GM23248 (cell line): Measurements from ENCODE around the gene HMMR.

ENCODE experiments used
- EZH2 ChIP-seq: fragments of 200-600 bp; sonication (generic); IDR thresholded peaks from 2 replicates; pipeline ENCODE4 v1.6.1; 2018; ENCODE audit warnings: antibody characterized with exemption, mild to moderate bottlenecking; ENCODE audit not compliant: insufficient read depth, poor library complexity, severe bottlenecking
- EZH2phosphoT487 ChIP-seq: fragments of 200-600 bp; sonication (generic); IDR thresholded peaks from 2 replicates; pipeline ENCODE4 v1.6.1; 2018; ENCODE audit warnings: antibody characterized with exemption, moderate library complexity, mild to moderate bottlenecking, low read depth; ENCODE audit not compliant: insufficient read depth

DNA sequence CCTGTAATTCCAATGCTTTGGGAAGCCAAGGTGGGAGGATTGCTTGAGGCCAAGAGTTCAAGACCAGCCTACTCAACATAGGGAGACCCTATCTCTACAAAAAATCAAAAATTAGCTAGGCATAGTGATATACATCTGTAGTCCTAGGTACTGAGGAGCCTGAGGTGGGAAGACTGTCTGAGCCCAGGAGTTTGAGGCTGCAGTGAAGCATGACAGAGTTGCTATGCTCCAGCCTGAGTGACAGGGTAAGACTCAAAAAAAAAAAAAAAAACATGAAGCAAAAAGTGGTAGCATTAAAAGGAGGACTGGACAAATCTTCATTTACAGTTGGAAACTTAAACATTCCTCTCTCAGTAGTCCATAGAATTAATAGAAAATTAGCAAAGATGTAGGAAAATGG is 13.2 kb upstream of the HMMR start:
- TF ChIP-seq EZH2, result no peak
- TF ChIP-seq EZH2phosphoT487, result no peak
